ENCODE measurements around the gene IL19.
A peak's percentile ranks its signal among the peaks of the same experiment; 100 is the strongest.

The IL19 gene

GRCh38 chr1:206883160-206883559 lies 112.6 kb downstream of the IL19 start:
- Mint-ChIP-seq H3K36me3 (no peaks in the 10 kb centered on the region), H3K27ac (no peak overlapping the region), H3K9me3 (peaks cover 8% of the 10 kb centered on the region), H3K4me1 (peaks cover 14% of the 10 kb centered on the region), H3K4me3 (no peak overlapping the region)
- ATAC-seq (no peak), DNase-seq (ENCODE audit: low spot score in 2 of 2) (no peak)

DNA sequence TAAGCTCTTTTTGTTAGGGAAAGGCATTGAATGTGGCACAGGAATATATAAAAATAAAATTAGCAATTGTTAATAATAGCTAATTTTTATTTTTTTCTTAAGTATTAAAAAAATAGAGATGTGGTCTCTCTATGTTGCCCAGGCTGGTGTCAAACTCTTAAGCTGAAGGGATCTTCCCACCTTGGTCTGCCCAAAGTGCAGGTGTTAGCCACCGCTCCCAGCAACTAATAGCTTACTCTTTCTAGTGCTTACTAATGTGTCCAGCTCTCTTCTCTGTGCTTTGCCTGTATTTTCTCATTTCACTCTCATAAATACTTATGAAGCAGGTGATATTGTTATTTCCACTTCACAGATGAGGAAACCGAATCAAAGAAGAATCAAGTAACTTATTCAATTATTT lies 113.3 kb downstream of the IL19 start:
- no peak overlapping the region for H3K27ac Mint-ChIP-seq
- H3K9me3 Mint-ChIP-seq = peaks cover 3% of the 10 kb centered on the region
- no peak for DNase-seq (ENCODE audit: low spot score in 2 of 2)
- ATAC-seq = no peak
- H3K4me1 Mint-ChIP-seq = peaks cover 18% of the 10 kb centered on the region
- H3K4me3 Mint-ChIP-seq = no peak overlapping the region
- no peaks in the 10 kb centered on the region for H3K36me3 Mint-ChIP-seq

DNA sequence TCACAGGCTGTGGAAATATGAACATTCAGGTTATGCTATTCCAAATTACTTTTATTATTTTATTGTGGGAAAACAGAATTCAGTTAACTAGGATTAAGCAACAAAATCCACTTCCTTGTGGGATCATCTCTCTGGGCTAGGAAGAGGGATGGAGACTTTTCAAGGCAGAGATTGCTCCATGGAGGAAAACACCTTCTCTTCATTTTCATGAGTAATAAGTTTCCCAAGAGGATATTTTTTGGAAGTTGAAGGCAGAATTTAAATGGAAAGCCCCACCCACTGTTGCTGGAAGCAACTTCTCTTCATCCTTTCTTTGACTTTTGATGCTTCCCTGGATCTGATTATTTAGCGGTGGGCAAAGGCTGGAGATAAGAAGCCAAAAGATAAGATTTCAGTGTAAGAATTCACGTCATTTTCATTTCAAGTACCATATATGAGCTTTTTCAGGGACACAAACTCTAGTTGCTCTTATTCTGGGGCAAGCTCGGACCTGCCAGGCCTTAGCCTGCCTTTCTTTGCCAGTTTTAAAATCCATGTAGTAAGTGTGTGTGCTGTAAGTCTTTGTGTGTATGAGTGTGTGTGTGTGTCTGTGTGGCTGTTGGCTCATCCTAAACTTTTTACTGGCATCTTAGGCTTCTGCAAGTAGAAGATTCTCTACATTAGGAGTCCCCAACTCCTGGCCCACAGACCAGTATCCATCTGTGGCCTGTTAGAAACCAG lies 114.9 kb downstream of the IL19 start:
- Mint-ChIP-seq H3K27ac (no peak overlapping the region), H3K4me3 (no peak overlapping the region), H3K9me3 (no peaks in the 10 kb centered on the region), H3K4me1 (peaks cover 19% of the 10 kb centered on the region), H3K36me3 (no peaks in the 10 kb centered on the region)
- ATAC-seq = no peak
- DNase-seq (ENCODE audit: low spot score in 2 of 2) = no peak

DNA sequence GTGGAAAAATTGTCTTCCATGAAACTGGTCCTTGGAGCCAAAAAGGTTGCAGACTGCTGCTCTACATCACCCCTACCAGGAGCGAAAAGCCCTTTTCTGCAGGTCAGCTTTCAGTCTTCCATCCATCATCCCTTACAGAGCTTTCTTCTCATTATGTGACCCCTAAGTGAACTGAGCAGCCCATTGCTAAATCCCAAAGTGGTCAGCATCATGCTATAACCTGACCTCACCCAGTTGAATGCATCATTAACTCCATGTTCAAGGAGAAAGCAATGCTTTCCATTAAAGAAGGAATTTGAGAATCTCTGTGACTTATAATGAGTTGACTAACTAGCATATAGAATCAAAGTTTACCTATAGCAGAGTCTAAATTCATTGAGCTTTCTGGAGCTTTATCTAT lies 116.3 kb downstream of the IL19 start:
- ATAC-seq = no peak
- no peak for DNase-seq (ENCODE audit: low spot score in 2 of 2)
- H3K4me1 Mint-ChIP-seq = peaks cover 27% of the 10 kb centered on the region
- no peaks in the 10 kb centered on the region for H3K36me3 Mint-ChIP-seq
- no peak overlapping the region for H3K4me3 Mint-ChIP-seq
- no peak overlapping the region for H3K27ac Mint-ChIP-seq
- no peaks in the 10 kb centered on the region for H3K9me3 Mint-ChIP-seq

GRCh38 chr1:206887701-206888100 lies 117.1 kb downstream of the IL19 start:
- H3K36me3 Mint-ChIP-seq = no peaks in the 10 kb centered on the region
- no peaks in the 10 kb centered on the region for H3K9me3 Mint-ChIP-seq
- peaks cover 27% of the 10 kb centered on the region for H3K4me1 Mint-ChIP-seq
- DNase-seq (ENCODE audit: low spot score in 2 of 2) = no peak
- no peak overlapping the region for H3K27ac Mint-ChIP-seq
- ATAC-seq = no peak
- H3K4me3 Mint-ChIP-seq = no peak overlapping the region

DNA sequence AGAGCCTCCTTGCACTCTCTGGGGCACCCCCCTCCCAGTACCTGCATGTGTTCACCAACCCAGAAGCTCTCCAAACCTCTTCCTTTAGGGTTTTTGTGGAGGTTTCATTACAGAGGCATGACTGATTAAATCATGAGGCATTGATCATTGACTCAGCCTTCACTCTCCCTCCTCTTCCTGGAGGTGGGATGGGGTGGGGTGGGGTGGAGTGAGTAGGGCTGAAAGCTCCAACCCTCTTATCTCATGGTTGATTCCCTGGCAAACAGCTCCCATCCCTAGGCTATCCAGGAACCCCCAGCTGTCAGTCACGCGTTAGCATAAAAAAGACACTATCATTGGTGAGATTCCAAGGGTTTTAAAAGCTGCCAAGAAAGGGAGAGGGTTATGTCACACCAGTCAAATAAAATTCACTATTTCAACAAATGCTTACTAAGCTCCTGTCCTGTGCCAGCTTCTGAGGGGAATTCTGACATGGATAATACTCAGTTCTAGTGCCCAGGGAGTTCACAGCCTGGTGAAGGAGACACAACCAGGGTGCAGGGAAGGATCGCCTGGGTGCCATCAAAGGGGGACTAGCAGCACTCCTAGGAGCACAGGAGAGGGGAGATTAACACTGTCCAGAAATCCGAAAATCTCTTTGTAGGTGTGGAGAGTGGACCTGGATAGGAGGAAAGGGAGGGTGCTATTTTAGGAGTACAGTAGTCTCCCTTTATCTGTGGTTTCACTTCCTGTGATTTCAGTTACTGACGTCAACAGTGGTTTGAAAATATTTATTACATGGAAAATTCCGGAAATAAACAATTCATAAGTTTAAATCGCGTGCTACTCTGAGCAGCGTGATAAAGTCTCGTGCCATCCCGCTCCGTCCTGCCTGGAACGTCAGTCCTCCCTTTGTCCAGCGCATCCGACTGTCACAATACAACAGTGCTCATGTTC lies 119.8 kb downstream of the IL19 start:
- Mint-ChIP-seq H3K9me3 (no peaks in the 10 kb centered on the region), H3K4me3 (no peak overlapping the region), H3K27ac (no peak overlapping the region), H3K36me3 (no peaks in the 10 kb centered on the region), H3K4me1 (peaks cover 22% of the 10 kb centered on the region)
- DNase-seq (ENCODE audit: low spot score in 2 of 2) (no peak), ATAC-seq (peak; percentile 46)

- DNase-seq (ENCODE audit: low spot score in 2 of 2) (no peak), ATAC-seq (no peak)
- Mint-ChIP-seq H3K4me3 (no peak overlapping the region), H3K36me3 (no peaks in the 10 kb centered on the region), H3K27ac (no peak overlapping the region), H3K9me3 (no peaks in the 10 kb centered on the region), H3K4me1 (peaks cover 22% of the 10 kb centered on the region)
Measured at GRCh38 chr1:206891412-206891811, 120.8 kb downstream of the IL19 start.

Data from stimulated activated effector memory CD8-positive, alpha-beta T cell treated with anti-CD3 and anti-CD28 coated beads, Interleukin-12 subunit alpha, Interleukin-12 subunit beta, amount 100 ng/mL, for 72 hours (primary cell).